ENCODE data around the gene ERO1A. TPM values are rescaled to one million over a fixed set of nuclear protein-coding genes. Genes with fewer than 3 reads are reported as not detected.

The ERO1A gene
- total RNA-seq, 1 donor from 2014 or later: 94.5 TPM

DNA sequence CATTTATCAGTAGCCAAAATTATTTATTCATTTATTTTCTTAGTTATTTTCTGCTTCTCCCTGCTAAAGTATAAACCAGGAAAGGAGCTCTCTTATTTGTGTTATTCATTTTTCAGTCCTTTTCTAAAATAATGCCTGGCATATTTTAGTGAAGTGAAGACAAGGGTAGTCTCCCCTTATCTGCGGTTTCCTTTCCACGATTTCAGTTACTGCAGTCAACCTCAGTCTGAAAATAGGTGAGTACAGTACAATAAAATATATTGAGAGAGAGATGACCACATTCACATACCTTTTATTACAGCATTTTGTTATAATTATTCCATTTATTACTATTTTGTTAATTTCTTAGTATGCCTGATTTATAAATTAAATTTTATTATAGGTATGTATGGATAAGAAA, 85.2 kb downstream of the ERO1A start:
- no peak for DNase-seq (ENCODE audit: low read depth)
- H3K36me3 ChIP-seq (ENCODE audit: control insufficient read depth, insufficient read depth, low read length): no peaks in the 10 kb centered on the region
- no peaks in the 10 kb centered on the region for H3K27me3 ChIP-seq (ENCODE audit: control insufficient read depth, insufficient read depth, low read length)
- no peak overlapping the region for H3K4me3 ChIP-seq (ENCODE audit: low read depth, low read length)
- no peak for TF ChIP-seq CTCF (IDR thresholded peaks at IDR 0.05; ENCODE audit: insufficient read depth, low read length, poor library complexity, severe bottlenecking)

DNA sequence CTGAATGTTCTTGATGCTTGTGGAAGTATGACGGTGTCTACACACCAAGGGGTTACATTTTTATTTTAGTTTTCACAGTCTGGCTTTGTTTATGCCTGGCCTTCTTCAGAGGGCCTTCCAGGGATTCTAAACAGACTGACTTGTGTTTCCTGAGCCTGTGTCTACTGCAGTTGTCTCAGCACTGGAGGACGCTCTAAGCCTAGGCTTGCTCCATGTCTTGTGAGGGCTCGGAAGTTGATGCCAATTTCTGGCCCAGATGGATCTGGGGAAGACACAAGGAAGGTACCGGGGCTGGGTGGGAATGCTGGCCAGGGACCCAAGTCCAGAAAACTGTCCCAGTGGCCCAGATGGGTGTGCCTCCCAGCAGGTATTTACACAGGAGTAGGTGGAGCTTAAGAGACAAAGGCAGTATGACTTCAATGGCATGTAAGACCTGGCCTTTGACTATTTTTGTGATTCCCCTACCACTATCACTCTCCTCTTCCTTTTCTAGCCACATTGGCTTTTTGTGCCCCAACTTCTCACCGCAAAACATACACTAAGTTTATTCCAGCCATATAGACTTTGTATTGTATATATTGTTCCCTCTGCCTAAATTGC, 85.8 kb downstream of the ERO1A start:
- no peak for DNase-seq (ENCODE audit: low read depth)
- no peak for TF ChIP-seq CTCF (IDR thresholded peaks at IDR 0.05; ENCODE audit: insufficient read depth, low read length, poor library complexity, severe bottlenecking)

DNA sequence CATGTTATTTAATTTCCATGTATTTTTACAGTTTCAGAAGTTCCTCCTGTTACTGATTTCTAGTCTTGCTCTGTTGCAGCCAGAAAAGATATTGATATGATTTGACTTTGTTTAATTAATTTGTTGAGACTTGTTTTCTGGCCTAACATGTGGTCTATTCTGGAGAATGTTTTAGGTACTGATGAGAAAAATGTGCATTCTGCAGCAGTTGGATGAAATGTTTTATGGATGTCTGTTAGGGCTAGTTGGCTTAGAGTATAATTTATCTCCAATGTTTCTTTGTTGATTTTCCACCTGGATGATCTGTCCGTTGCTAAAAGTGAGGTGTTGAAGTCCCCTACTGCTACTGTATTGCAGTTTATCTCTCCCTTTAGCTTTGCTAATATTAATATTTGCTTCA, 88.3 kb downstream of the ERO1A start:
- no peak overlapping the region for H3K4me3 ChIP-seq (ENCODE audit: low read depth, low read length)
- no peaks in the 10 kb centered on the region for H3K36me3 ChIP-seq (ENCODE audit: control insufficient read depth, insufficient read depth, low read length)
- no peak for TF ChIP-seq CTCF (IDR thresholded peaks at IDR 0.05; ENCODE audit: insufficient read depth, low read length, poor library complexity, severe bottlenecking)
- no peaks in the 10 kb centered on the region for H3K27me3 ChIP-seq (ENCODE audit: control insufficient read depth, insufficient read depth, low read length)
- DNase-seq (ENCODE audit: low read depth): no peak

More for the DNA sequence above, 85.8 kb downstream of the ERO1A start:
- H3K36me3 ChIP-seq (ENCODE audit: control insufficient read depth, insufficient read depth, low read length): no peaks in the 10 kb centered on the region
- no peaks in the 10 kb centered on the region for H3K27me3 ChIP-seq (ENCODE audit: control insufficient read depth, insufficient read depth, low read length)
- no peak overlapping the region for H3K4me3 ChIP-seq (ENCODE audit: low read depth, low read length)

DNA sequence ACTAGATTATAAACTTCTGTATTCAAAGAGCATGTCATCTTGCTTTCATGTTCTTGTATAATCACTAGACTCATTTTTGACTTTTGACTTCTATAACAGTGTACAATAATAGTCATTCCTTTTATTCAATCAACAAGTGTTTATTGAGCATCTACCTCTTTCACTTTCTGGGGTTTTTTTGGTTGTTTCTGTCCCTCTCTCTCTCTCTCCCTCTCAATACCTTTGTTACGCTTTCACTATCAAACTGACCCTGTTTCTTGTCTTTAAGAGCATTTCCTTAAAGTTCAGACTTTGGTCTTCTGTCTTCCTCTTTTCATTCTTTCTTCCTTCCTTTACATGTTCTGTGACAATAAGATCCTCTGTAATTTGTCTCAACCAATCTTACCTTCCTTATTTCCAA, 93.2 kb downstream of the ERO1A start:
- no peak overlapping the region for H3K4me3 ChIP-seq (ENCODE audit: low read depth, low read length)
- no peaks in the 10 kb centered on the region for H3K27me3 ChIP-seq (ENCODE audit: control insufficient read depth, insufficient read depth, low read length)
- no peak for DNase-seq (ENCODE audit: low read depth)
- TF ChIP-seq CTCF (IDR thresholded peaks at IDR 0.05; ENCODE audit: insufficient read depth, low read length, poor library complexity, severe bottlenecking): no peak
- no peaks in the 10 kb centered on the region for H3K36me3 ChIP-seq (ENCODE audit: control insufficient read depth, insufficient read depth, low read length)

DNA sequence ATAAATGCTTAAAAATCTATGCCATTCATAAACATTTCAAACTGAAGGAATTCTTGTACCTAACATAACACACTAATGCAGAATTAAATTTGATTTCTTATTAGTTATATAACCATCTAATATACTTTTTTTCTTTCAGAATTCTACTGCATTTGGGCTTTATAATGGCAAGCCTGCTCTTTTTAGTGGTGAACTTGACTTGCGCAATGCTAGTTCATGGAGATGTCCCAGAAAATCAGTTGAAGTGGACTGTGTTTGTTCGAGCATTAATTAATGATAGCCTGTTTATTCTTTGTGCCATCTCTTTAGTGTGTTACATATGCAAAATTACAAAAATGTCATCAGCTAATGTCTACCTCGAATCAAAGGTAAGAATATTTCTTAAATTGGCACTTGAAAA, 95.4 kb downstream of the ERO1A start:
- no peak for TF ChIP-seq CTCF (IDR thresholded peaks at IDR 0.05; ENCODE audit: insufficient read depth, low read length, poor library complexity, severe bottlenecking)
- H3K36me3 ChIP-seq (ENCODE audit: control insufficient read depth, insufficient read depth, low read length): no peaks in the 10 kb centered on the region
- no peaks in the 10 kb centered on the region for H3K27me3 ChIP-seq (ENCODE audit: control insufficient read depth, insufficient read depth, low read length)
- H3K4me3 ChIP-seq (ENCODE audit: low read depth, low read length): no peak overlapping the region
- DNase-seq (ENCODE audit: low read depth): no peak

- H3K27me3 ChIP-seq (ENCODE audit: control insufficient read depth, insufficient read depth, low read length): no peaks in the 10 kb centered on the region
- DNase-seq (ENCODE audit: low read depth): no peak
These were observed 96.8 kb downstream of the ERO1A start for GRCh38 chr14:52598568-52598967.

More at GRCh38 chr14:52598568-52598967, 96.8 kb downstream of the ERO1A start:
- H3K36me3 ChIP-seq (ENCODE audit: control insufficient read depth, insufficient read depth, low read length): no peaks in the 10 kb centered on the region
- H3K4me3 ChIP-seq (ENCODE audit: low read depth, low read length): no peak overlapping the region
- no peak for TF ChIP-seq CTCF (IDR thresholded peaks at IDR 0.05; ENCODE audit: insufficient read depth, low read length, poor library complexity, severe bottlenecking)

Measured in kidney epithelial cell (primary cell).